ENCODE measurements around the gene GPANK1. TPM values are rescaled to one million over a fixed set of nuclear protein-coding genes. Genes with fewer than 3 reads are reported as not detected.
A peak's percentile ranks its signal among the peaks of the same experiment; 100 is the strongest.

The GPANK1 gene
- total and polyA plus RNA-seq, 10 of the 15 experiments (the other 5 are each of a cell fraction or from before 2014, with no cell fraction given): 11.7 to 36.3 (median 17.5) TPM

- SMC1A ChIA-PET (ENCODE audit: uncharacterized antibody, unreplicated experiment): interaction anchor here (0.5 to 5.0 kb wide), 5 partner anchors 9 to 184 kb away, joined by 3 to 31 read pairs (median 4); partner anchors contain the start of gene GPANK1
- Histone ChIP-seq H3K79me2 (ENCODE audit: control insufficient read depth, insufficient read depth, low read length) (peaks cover 58% of the 10 kb centered on the region), H3K9ac (ENCODE audit: control insufficient read depth, insufficient read depth, low read length) (no peak overlapping the region), H3K4me1 (ENCODE audit: control insufficient read depth, insufficient read depth, low read length) (peaks cover 20% of the 10 kb centered on the region), H3K27ac (ENCODE audit: control insufficient read depth, insufficient read depth) (no peak overlapping the region), H3K9me3 (replicated peaks; ENCODE audit: control insufficient read depth, insufficient read depth, low read length) (no peaks in the 10 kb centered on the region), H3K27me3 (replicated peaks in 1 of 2; ENCODE audit: control insufficient read depth in 2 of 2, insufficient read depth in 2 of 2, low read length in 1 of 2) (no peaks in the 10 kb centered on the region), H3K4me2 (ENCODE audit: control insufficient read depth, insufficient read depth) (no peak overlapping the region; the same call in 1 of the 2 replicates), H3K36me3 (ENCODE audit: control insufficient read depth in 2 of 2, insufficient read depth in 2 of 2, low read length in 1 of 2) (peaks cover 0 to 6% of the 10 kb centered on the region in 2 experiments; a peak in 3 of 4 replicates), H3K4me3 (no peak overlapping the region), H4K20me1 (ENCODE audit: control insufficient read depth, insufficient read depth) (no peaks in the 10 kb centered on the region), H2AFZ (ENCODE audit: control insufficient read depth, low read depth, low read length) (no peak overlapping the region)
- no peak for ATAC-seq
- TF ChIP-seq RELA (IDR thresholded peaks at IDR 0.05; ENCODE audit: borderline replicate concordance, partially characterized antibody) (no peak), BCL3 (IDR thresholded peaks at IDR 0.05; ENCODE audit: borderline replicate concordance, insufficient read depth, low read depth, low read length, poor library complexity, severe bottlenecking) (peak; percentile 31)
- no peak for DNase-seq (ENCODE audit: low read depth, low spot score)
- intact Hi-C loops (cut with micrococcal nuclease; ENCODE audit: unreplicated experiment) (no loop called here), in situ Hi-C loops (cut with MboI) (no loop called here)
- BruUV-seq (replicated peaks): no TSS peak
- FAIRE-seq: no peak
- RAD21 ChIA-PET (ENCODE audit: unreplicated experiment): interaction anchor here (1.2 kb wide), 1 partner anchor 57 kb away, joined by 4 read pairs; no protein-coding TSS in a partner anchor
- 70% methylated on average over 8 of the region's 8 CpGs for WGBS (ENCODE audit: insufficient coverage, insufficient replicate concordance, low lambda C conversion rate, missing lambda C conversion rate)
- CTCF ChIA-PET: interaction anchor here (0.6 to 1.9 kb wide), 8 partner anchors 9 to 175 kb away, joined by 3 to 5 read pairs (median 4); partner anchors contain the start of genes ABHD16A and GPANK1
- POLR2A ChIA-PET: interaction anchor here (0.5 to 6.3 kb wide), 9 partner anchors 8 to 319 kb away, joined by 3 to 107 read pairs (median 3); partner anchors contain the start of genes ABHD16A, C6orf47, CSNK2B and GPANK1
Observed at GRCh38 chr6:31654574-31655348, 10.0 kb downstream of the GPANK1 start.

Measured in GM12878 (cell line).